ENCODE measurements around the gene ZBTB42. TPM values are rescaled to one million over a fixed set of nuclear protein-coding genes. Genes with fewer than 3 reads are reported as not detected.

ZBTB42 gene
- polyA plus RNA-seq, 1 of the 3 experiments (the other 2 are of a cell fraction): 3.1 TPM

DNA sequence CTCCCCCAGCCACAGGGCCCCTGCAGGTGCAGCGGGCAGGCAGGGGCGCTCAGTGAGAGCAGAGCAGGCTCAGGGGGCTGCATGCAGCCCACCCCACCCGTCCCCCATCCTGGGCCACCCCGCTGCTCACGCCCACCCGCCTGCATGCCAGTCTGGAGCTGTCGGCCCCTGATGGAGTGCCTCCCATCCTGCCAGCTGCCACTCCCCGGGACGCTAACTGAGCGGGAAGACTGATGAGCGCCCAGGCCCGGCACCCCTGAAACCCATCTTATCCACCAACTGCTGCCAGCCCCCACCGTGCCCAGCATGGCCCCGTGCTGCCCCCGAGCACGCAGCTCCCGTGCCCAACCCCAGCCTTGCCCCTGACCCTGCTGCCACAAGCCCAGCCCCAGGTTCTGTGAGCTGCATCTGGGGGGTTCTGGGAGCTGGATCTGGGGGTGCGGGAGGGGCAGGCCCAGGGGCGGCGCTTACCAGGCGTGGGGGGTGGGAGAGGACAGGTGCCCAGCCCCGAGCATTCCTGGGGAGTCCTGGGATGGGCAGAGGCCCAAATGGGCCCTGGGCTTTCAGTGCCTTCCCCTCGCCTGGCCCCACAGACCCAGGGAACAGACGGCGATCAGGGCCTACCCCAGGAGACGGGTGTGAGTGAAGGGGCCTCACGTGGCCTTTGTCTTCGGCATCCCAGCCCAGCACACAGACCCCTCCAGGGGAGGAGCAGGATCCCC is 18.7 kb upstream of the ZBTB42 start (continued):
- TF ChIP-seq, protein P1, sequence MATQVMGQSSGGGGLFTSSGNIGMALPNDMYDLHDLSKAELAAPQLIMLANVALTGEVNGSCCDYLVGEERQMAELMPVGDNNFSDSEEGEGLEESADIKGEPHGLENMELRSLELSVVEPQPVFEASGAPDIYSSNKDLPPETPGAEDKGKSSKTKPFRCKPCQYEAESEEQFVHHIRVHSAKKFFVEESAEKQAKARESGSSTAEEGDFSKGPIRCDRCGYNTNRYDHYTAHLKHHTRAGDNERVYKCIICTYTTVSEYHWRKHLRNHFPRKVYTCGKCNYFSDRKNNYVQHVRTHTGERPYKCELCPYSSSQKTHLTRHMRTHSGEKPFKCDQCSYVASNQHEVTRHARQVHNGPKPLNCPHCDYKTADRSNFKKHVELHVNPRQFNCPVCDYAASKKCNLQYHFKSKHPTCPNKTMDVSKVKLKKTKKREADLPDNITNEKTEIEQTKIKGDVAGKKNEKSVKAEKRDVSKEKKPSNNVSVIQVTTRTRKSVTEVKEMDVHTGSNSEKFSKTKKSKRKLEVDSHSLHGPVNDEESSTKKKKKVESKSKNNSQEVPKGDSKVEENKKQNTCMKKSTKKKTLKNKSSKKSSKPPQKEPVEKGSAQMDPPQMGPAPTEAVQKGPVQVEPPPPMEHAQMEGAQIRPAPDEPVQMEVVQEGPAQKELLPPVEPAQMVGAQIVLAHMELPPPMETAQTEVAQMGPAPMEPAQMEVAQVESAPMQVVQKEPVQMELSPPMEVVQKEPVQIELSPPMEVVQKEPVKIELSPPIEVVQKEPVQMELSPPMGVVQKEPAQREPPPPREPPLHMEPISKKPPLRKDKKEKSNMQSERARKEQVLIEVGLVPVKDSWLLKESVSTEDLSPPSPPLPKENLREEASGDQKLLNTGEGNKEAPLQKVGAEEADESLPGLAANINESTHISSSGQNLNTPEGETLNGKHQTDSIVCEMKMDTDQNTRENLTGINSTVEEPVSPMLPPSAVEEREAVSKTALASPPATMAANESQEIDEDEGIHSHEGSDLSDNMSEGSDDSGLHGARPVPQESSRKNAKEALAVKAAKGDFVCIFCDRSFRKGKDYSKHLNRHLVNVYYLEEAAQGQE (IDR thresholded peaks at IDR 0.05; ENCODE audit: low read depth, low read length): no peak
- TF ChIP-seq TCF12 (IDR thresholded peaks at IDR 0.05): no peak
- TF ChIP-seq, protein P2, sequence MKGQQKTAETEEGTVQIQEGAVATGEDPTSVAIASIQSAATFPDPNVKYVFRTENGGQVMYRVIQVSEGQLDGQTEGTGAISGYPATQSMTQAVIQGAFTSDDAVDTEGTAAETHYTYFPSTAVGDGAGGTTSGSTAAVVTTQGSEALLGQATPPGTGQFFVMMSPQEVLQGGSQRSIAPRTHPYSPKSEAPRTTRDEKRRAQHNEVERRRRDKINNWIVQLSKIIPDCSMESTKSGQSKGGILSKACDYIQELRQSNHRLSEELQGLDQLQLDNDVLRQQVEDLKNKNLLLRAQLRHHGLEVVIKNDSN (IDR thresholded peaks at IDR 0.05; ENCODE audit: borderline replicate concordance, low read depth): no peak

DNA sequence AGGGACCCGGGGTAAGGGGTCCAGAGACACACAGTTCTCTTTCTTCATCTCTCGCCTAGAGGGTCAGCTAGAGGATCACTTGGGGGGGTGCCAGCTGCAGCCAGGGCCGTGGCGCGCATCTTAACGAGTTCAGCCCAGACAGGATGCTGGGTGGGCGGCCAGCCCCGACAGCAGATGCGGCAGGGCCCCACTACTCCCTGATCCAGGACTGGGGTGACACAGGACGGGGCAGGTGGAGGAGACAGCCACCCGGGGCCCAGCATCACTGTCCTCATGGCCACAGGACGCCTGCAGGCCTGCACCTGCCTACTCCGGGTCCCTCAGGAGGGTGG is 18.1 kb upstream of the ZBTB42 start:
- peaks cover 31% of the 10 kb centered on the region for H3K79me2 ChIP-seq (ENCODE audit: insufficient read depth)

More for the DNA sequence above, 18.1 kb upstream of the ZBTB42 start:
- CTCF ChIA-PET: interaction anchor here (1.2 kb wide), 2 partner anchors 43 to 44 kb away, joined by 3 to 4 read pairs; no protein-coding TSS in a partner anchor
- no peak overlapping the region for H2AFZ ChIP-seq (ENCODE audit: low read depth)
- H3K4me2 ChIP-seq: no peak overlapping the region
- WGBS (ENCODE audit: low lambda C conversion rate): 88% methylated on average over 6 of the region's 13 CpGs
- no peak overlapping the region for H3K9ac ChIP-seq
- no peaks in the 10 kb centered on the region for H3K9me2 ChIP-seq
- H3K27me3 ChIP-seq (ENCODE audit: insufficient read depth): no peaks in the 10 kb centered on the region
- no peaks in the 10 kb centered on the region for H3K9me3 ChIP-seq
- peaks cover 52% of the 10 kb centered on the region for H4K20me1 ChIP-seq (ENCODE audit: insufficient read depth)
- H3K27ac ChIP-seq (ENCODE audit: low read depth in 2 of 2, low read length in 1 of 2): no peak overlapping the region
- no peaks in the 10 kb centered on the region for H3F3A ChIP-seq (replicated peaks; ENCODE audit: insufficient read depth)
- TF ChIP-seq, protein P3, sequence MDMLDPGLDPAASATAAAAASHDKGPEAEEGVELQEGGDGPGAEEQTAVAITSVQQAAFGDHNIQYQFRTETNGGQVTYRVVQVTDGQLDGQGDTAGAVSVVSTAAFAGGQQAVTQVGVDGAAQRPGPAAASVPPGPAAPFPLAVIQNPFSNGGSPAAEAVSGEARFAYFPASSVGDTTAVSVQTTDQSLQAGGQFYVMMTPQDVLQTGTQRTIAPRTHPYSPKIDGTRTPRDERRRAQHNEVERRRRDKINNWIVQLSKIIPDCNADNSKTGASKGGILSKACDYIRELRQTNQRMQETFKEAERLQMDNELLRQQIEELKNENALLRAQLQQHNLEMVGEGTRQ (IDR thresholded peaks at IDR 0.05; ENCODE audit: borderline replicate concordance, low read depth, low read length): no peak
- TF ChIP-seq MXI1 (IDR thresholded peaks at IDR 0.05; ENCODE audit: low read depth, low read length) (no peak), ELF1 (IDR thresholded peaks at IDR 0.05) (no peak), FOXM1 (IDR thresholded peaks at IDR 0.05; ENCODE audit: low read depth) (no peak), RCOR1 (IDR thresholded peaks at IDR 0.05; ENCODE audit: low read length) (no peak), RAD21 (IDR thresholded peaks at IDR 0.05; ENCODE audit: low read length) (no peak)
- DNase-seq: no peak
- H3K4me3 ChIP-seq (ENCODE audit: low read depth in 2 of 2, low read length in 1 of 2): no peak overlapping the region
- POLR2A ChIA-PET: interaction anchor here (0.5 kb wide), 1 partner anchor 518 kb away, joined by 3 read pairs; no protein-coding TSS in a partner anchor
- peaks cover 0 to 36% of the 10 kb centered on the region in 2 experiments for H3K36me3 ChIP-seq (replicated peaks in 1 of 2; ENCODE audit: control insufficient read depth in 1 of 2, insufficient read depth in 2 of 2, low read length in 1 of 2)
- H3K4me1 ChIP-seq (ENCODE audit: control insufficient read depth in 1 of 2, insufficient read depth in 2 of 2, low read depth in 1 of 2, low read length in 1 of 2): no peaks in the 10 kb centered on the region
